GM23338 (cell line): ENCODE measurements around the gene ALG9. TPM values are rescaled to one million over a fixed set of nuclear protein-coding genes. Genes with fewer than 3 reads are reported as not detected.

Experiments
- ATAC-seq: fragments of 200-7000 bp; cut with Tn5 transposase; 3 replicates; pipeline ENCODE4 v1.9.1; 2020
- DNase-seq: peaks from one replicate; pipeline ENCODE4 v3.0.0-alpha.2; 2015; ENCODE audit warnings: low spot score
- H2AFZ ChIP-seq: fragments of 200-600 bp; sonication (generic); 2 replicates; pipeline ENCODE4 v1.8.0; 2016; ENCODE audit warnings: antibody characterized with exemption, mild to moderate bottlenecking, moderate library complexity
- H3F3A ChIP-seq: fragments of 200-600 bp; sonication (generic); replicated peaks from 2 replicates; pipeline ENCODE4 v1.8.0; 2017; ENCODE audit warnings: antibody characterized with exemption, mixed run types, low read depth
- H3K27ac ChIP-seq: fragments of 200-600 bp; sonication (generic); 2 replicates; pipeline ENCODE4 v1.6.1; 2016; ENCODE audit warnings: low read depth
- H3K27me3 ChIP-seq: fragments of 200-600 bp; sonication (generic); 2 replicates; pipeline ENCODE4 v1.8.0; 2016; ENCODE audit warnings: mild to moderate bottlenecking, mixed run types, moderate library complexity; ENCODE audit not compliant: insufficient read depth
- H3K36me3 ChIP-seq: fragments of 200-600 bp; sonication (generic); 2 replicates; pipeline ENCODE4 v1.8.0; 2016; ENCODE audit warnings: mild to moderate bottlenecking; ENCODE audit not compliant: insufficient read depth
- H3K4me1 ChIP-seq: fragments of 200-600 bp; sonication (generic); 2 replicates; pipeline ENCODE4 v1.8.0; 2016; ENCODE audit warnings: mild to moderate bottlenecking, moderate library complexity; ENCODE audit not compliant: insufficient read depth
- H3K4me2 ChIP-seq: fragments of 200-600 bp; sonication (generic); 2 replicates; pipeline ENCODE4 v1.7.1; 2017; ENCODE audit warnings: mixed run types
- H3K4me3 ChIP-seq: fragments of 200-600 bp; sonication (generic); 2 replicates; pipeline ENCODE4 v1.6.1; 2016; ENCODE audit warnings: mixed run types
- H3K79me2 ChIP-seq: fragments of 200-600 bp; sonication (generic); replicated peaks from 2 replicates; pipeline ENCODE4 v1.8.0; 2017; ENCODE audit warnings: mild to moderate bottlenecking; ENCODE audit not compliant: insufficient read depth
- H3K9me2 ChIP-seq: fragments of 200-600 bp; sonication (generic); 2 replicates; pipeline ENCODE4 v1.8.0; 2017; ENCODE audit not compliant: insufficient read depth
- H4K20me1 ChIP-seq: fragments of 200-600 bp; sonication (generic); replicated peaks from 2 replicates; pipeline ENCODE4 v1.8.0; 2017; ENCODE audit warnings: mild to moderate bottlenecking; ENCODE audit not compliant: insufficient read depth
- H3K27ac Mint-ChIP-seq: 2 replicates; pipeline ENCODE4 v1.8.0; 2020; ENCODE audit warnings: inconsistent platforms, mild to moderate bottlenecking, moderate library complexity, mixed read lengths
- H3K27me3 Mint-ChIP-seq: 3 replicates; pipeline ENCODE4 v1.8.0; 2022; ENCODE audit warnings: low read depth, mild to moderate bottlenecking, moderate library complexity, mixed read lengths, inconsistent platforms; ENCODE audit not compliant: insufficient read depth, poor library complexity
- H3K36me3 Mint-ChIP-seq: 3 replicates; pipeline ENCODE4 v1.8.0; 2021; ENCODE audit warnings: low read depth, mild to moderate bottlenecking, inconsistent platforms, moderate library complexity, mixed read lengths
- H3K4me1 Mint-ChIP-seq: 3 replicates; pipeline ENCODE4 v1.8.0; 2020; ENCODE audit warnings: mild to moderate bottlenecking, inconsistent platforms, mixed read lengths
- H3K4me3 Mint-ChIP-seq: 3 replicates; pipeline ENCODE4 v1.8.0; 2021; ENCODE audit warnings: moderate library complexity, mild to moderate bottlenecking, inconsistent platforms, mixed read lengths
- H3K9me3 Mint-ChIP-seq: 3 replicates; pipeline ENCODE4 v1.8.0; 2020; ENCODE audit warnings: moderate library complexity, mild to moderate bottlenecking, inconsistent platforms, mixed read lengths
- CREB1 ChIP-seq: fragments of 250-450 bp; sonication (Bioruptor Pico); IDR thresholded peaks from 2 replicates; pipeline ENCODE4 v1.5.0; 2020; ENCODE audit warnings: low read depth, mild to moderate bottlenecking, moderate library complexity
- NANOG ChIP-seq: IDR thresholded peaks from 2 replicates; pipeline ENCODE4 v1.6.1; 2016; ENCODE audit warnings: antibody characterized with exemption, borderline replicate concordance
- STAT1 ChIP-seq: IDR thresholded peaks from one replicate; pipeline ENCODE4 v1.6.1; 2016; ENCODE audit warnings: antibody characterized with exemption; ENCODE audit not compliant: unreplicated experiment
- polyA plus RNA-seq: library from polyadenylated mRNA; unstranded; fragments of >200 nt; fragmentation: Nextera tagmentation; extraction: Ambion mirVana; gene quantifications from 2 replicates; pipeline ENCODE4 v1.2.1, GENCODE V29; 2016
- total RNA-seq: library from RNA; depleted of rRNA; stranded (reverse); fragments of >200 nt; shearing (Covaris generic); gene quantifications from 2 replicates; pipeline ENCODE4 v1.2.3, GENCODE V29; 2014
- TF ChIP-seq, protein P1 (sequence below): fragments of 250-450 bp; sonication (Bioruptor Pico); IDR thresholded peaks from 2 replicates; pipeline ENCODE4 v1.5.0; 2020; ENCODE audit warnings: mild to moderate bottlenecking, moderate library complexity
- TF ChIP-seq, protein P2 (sequence below): IDR thresholded peaks from one replicate; pipeline ENCODE4 v1.6.1; 2018; ENCODE audit warnings: antibody characterized with exemption; ENCODE audit not compliant: unreplicated experiment
- TF ChIP-seq, protein P3 (sequence below): IDR thresholded peaks from 2 replicates; pipeline ENCODE4 v1.6.1; 2016; ENCODE audit warnings: antibody characterized with exemption

ALG9 gene
- total and polyA plus RNA-seq, 2 experiments from 2014 or later: 25.4 to 31.1 TPM

DNA sequence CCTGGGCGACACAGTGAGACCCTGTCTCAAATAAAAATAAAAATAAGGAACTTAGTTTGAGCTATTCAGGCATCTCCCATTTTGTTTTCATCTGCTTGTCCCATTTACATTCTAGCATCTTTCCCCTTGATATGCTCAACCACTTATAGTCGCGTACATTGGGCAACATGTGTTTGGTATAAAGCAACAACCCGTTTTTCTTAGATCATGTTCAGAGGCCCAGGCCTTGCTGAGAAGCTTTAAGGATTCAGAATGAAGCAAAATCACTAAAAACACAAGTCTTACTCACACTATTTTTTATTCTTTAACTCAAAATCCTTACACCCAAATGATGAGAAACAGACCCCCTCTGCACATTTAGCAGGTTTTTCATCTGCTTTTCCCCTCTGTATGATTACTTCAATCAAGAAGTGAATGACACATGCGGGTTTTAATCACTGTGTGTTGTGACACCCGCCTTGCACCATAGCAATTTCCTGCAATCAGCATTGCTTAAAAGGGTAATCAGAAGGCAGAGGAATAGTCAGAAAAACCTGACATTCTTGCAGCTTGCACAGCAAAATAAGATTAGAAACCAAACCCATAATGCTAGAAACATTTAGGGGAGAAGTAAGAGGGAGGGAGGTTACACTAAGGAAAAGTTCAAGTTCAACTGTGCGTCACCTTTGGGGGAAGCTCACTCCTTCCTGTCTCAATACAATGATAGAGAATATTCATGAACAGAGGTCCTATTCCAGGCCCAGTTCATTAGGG, 25.9 kb downstream of the ALG9 start:
- Histone ChIP-seq H3K36me3 (no peaks in the 10 kb centered on the region), H2AFZ (no peak overlapping the region), H3K4me2 (no peak overlapping the region), H4K20me1 (no peaks in the 10 kb centered on the region), H3K27ac (no peak overlapping the region), H3K4me1 (no peaks in the 10 kb centered on the region), H3K9me2 (no peaks in the 10 kb centered on the region), H3F3A (no peaks in the 10 kb centered on the region), H3K27me3 (no peaks in the 10 kb centered on the region), H3K79me2 (no peaks in the 10 kb centered on the region), H3K4me3 (no peak overlapping the region)
- ATAC-seq (no peak), DNase-seq (no peak)
- Mint-ChIP-seq H3K4me3 (no peak overlapping the region), H3K36me3 (peaks cover 4% of the 10 kb centered on the region; the same call in 1 of the 3 replicates), H3K9me3 (no peaks in the 10 kb centered on the region), H3K27me3 (no peaks in the 10 kb centered on the region), H3K4me1 (peaks cover 18% of the 10 kb centered on the region), H3K27ac (no peak overlapping the region)
- TF ChIP-seq, protein P1, sequence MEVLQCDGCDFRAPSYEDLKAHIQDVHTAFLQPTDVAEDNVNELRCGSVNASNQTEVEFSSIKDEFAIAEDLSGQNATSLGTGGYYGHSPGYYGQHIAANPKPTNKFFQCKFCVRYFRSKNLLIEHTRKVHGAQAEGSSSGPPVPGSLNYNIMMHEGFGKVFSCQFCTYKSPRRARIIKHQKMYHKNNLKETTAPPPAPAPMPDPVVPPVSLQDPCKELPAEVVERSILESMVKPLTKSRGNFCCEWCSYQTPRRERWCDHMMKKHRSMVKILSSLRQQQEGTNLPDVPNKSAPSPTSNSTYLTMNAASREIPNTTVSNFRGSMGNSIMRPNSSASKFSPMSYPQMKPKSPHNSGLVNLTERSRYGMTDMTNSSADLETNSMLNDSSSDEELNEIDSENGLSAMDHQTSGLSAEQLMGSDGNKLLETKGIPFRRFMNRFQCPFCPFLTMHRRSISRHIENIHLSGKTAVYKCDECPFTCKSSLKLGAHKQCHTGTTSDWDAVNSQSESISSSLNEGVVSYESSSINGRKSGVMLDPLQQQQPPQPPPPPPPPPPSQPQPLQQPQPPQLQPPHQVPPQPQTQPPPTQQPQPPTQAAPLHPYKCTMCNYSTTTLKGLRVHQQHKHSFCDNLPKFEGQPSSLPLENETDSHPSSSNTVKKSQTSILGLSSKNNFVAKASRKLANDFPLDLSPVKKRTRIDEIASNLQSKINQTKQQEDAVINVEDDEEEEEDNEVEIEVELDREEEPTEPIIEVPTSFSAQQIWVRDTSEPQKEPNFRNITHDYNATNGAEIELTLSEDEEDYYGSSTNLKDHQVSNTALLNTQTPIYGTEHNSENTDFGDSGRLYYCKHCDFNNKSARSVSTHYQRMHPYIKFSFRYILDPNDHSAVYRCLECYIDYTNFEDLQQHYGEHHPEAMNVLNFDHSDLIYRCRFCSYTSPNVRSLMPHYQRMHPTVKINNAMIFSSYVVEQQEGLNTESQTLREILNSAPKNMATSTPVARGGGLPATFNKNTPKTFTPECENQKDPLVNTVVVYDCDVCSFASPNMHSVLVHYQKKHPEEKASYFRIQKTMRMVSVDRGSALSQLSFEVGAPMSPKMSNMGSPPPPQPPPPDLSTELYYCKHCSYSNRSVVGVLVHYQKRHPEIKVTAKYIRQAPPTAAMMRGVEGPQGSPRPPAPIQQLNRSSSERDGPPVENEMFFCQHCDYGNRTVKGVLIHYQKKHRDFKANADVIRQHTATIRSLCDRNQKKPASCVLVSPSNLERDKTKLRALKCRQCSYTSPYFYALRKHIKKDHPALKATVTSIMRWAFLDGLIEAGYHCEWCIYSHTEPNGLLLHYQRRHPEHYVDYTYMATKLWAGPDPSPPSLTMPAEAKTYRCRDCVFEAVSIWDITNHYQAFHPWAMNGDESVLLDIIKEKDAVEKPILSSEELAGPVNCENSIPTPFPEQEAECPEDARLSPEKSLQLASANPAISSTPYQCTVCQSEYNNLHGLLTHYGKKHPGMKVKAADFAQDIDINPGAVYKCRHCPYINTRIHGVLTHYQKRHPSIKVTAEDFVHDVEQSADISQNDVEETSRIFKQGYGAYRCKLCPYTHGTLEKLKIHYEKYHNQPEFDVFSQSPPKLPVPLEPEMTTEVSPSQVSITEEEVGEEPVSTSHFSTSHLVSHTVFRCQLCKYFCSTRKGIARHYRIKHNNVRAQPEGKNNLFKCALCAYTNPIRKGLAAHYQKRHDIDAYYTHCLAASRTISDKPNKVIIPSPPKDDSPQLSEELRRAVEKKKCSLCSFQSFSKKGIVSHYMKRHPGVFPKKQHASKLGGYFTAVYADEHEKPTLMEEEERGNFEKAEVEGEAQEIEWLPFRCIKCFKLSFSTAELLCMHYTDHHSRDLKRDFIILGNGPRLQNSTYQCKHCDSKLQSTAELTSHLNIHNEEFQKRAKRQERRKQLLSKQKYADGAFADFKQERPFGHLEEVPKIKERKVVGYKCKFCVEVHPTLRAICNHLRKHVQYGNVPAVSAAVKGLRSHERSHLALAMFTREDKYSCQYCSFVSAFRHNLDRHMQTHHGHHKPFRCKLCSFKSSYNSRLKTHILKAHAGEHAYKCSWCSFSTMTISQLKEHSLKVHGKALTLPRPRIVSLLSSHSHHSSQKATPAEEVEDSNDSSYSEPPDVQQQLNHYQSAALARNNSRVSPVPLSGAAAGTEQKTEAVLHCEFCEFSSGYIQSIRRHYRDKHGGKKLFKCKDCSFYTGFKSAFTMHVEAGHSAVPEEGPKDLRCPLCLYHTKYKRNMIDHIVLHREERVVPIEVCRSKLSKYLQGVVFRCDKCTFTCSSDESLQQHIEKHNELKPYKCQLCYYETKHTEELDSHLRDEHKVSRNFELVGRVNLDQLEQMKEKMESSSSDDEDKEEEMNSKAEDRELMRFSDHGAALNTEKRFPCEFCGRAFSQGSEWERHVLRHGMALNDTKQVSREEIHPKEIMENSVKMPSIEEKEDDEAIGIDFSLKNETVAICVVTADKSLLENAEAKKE (CRISPR knock-in tag): no peak
- TF ChIP-seq CREB1 (CRISPR knock-in tag): no peak

DNA sequence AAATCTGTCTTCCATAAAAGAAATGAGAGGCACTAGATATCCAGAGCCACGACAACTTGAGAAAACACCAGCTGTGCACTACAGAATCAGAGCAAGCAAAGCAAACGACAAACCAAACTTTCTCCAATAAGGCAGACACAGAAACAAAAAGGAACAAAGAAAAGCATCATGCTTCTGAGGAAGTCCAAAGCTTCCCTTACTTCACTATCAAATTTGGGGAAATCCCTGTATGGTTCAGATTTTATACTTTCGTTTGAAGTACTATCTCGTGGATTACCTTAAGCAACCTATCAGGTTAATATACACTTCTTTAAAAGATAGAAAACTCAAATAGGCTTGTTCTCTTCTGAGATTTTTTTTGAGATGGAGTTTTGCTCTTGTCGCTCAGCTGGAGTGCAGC, 27.7 kb downstream of the ALG9 start:
- H3K27me3 ChIP-seq: no peaks in the 10 kb centered on the region
- H4K20me1 ChIP-seq: no peaks in the 10 kb centered on the region
- TF ChIP-seq NANOG (no peak), STAT1 (no peak)
- TF ChIP-seq, protein P2, sequence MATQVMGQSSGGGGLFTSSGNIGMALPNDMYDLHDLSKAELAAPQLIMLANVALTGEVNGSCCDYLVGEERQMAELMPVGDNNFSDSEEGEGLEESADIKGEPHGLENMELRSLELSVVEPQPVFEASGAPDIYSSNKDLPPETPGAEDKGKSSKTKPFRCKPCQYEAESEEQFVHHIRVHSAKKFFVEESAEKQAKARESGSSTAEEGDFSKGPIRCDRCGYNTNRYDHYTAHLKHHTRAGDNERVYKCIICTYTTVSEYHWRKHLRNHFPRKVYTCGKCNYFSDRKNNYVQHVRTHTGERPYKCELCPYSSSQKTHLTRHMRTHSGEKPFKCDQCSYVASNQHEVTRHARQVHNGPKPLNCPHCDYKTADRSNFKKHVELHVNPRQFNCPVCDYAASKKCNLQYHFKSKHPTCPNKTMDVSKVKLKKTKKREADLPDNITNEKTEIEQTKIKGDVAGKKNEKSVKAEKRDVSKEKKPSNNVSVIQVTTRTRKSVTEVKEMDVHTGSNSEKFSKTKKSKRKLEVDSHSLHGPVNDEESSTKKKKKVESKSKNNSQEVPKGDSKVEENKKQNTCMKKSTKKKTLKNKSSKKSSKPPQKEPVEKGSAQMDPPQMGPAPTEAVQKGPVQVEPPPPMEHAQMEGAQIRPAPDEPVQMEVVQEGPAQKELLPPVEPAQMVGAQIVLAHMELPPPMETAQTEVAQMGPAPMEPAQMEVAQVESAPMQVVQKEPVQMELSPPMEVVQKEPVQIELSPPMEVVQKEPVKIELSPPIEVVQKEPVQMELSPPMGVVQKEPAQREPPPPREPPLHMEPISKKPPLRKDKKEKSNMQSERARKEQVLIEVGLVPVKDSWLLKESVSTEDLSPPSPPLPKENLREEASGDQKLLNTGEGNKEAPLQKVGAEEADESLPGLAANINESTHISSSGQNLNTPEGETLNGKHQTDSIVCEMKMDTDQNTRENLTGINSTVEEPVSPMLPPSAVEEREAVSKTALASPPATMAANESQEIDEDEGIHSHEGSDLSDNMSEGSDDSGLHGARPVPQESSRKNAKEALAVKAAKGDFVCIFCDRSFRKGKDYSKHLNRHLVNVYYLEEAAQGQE: no peak
- TF ChIP-seq, protein P3, sequence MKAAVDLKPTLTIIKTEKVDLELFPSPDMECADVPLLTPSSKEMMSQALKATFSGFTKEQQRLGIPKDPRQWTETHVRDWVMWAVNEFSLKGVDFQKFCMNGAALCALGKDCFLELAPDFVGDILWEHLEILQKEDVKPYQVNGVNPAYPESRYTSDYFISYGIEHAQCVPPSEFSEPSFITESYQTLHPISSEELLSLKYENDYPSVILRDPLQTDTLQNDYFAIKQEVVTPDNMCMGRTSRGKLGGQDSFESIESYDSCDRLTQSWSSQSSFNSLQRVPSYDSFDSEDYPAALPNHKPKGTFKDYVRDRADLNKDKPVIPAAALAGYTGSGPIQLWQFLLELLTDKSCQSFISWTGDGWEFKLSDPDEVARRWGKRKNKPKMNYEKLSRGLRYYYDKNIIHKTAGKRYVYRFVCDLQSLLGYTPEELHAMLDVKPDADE: no peak
- no peaks in the 10 kb centered on the region for H3K27me3 Mint-ChIP-seq
- H3K4me3 Mint-ChIP-seq: no peak overlapping the region
- peaks cover 5% of the 10 kb centered on the region; the same call in 1 of the 2 replicates for H3K4me1 ChIP-seq
- H3K79me2 ChIP-seq: no peaks in the 10 kb centered on the region
- H3K4me2 ChIP-seq: no peak overlapping the region
- H3K27ac ChIP-seq: no peak overlapping the region
- H3K9me2 ChIP-seq: no peaks in the 10 kb centered on the region
- no peaks in the 10 kb centered on the region for H3F3A ChIP-seq
- no peaks in the 10 kb centered on the region for H3K36me3 ChIP-seq
- H2AFZ ChIP-seq: no peak overlapping the region
- H3K36me3 Mint-ChIP-seq: no peaks in the 10 kb centered on the region
- no peak for DNase-seq
- H3K4me1 Mint-ChIP-seq: peaks cover 27% of the 10 kb centered on the region
- H3K4me3 ChIP-seq: no peak overlapping the region
- no peaks in the 10 kb centered on the region for H3K9me3 Mint-ChIP-seq
- ATAC-seq: no peak
- H3K27ac Mint-ChIP-seq: no peak overlapping the region
